Keratinocyte (primary cell): ENCODE results near the gene MMAA. TPM values are rescaled to one million over a fixed set of nuclear protein-coding genes. Genes with fewer than 3 reads are reported as not detected.

Experiments used
- DNase-seq: peaks from one replicate; pipeline ENCODE4 v3.0.0-alpha.2; 2011; ENCODE audit warnings: low read depth, missing footprints, low spot score
- FAIRE-seq: peaks from 2 replicates; lab custom pipeline; 2011; peaks lifted over from hg19 to GRCh38; lab: Jason Lieb, UNC
- H2AFZ ChIP-seq: 2 replicates; pipeline ENCODE4 v1.6.0; 2012; ENCODE audit warnings: low read length, control low read depth, inconsistent platforms; ENCODE audit not compliant: control insufficient read depth
- H3K27ac ChIP-seq: 2 replicates; pipeline ENCODE4 v1.5.1; 2011; ENCODE audit warnings: low read length; ENCODE audit not compliant: control insufficient read depth, insufficient read depth
- H3K27me3 ChIP-seq: 3 replicates; pipeline ENCODE4 v1.6.0; 2011; ENCODE audit warnings: low read length; ENCODE audit not compliant: control insufficient read depth, insufficient read depth; ENCODE audit errors: extremely low read depth
- H3K36me3 ChIP-seq, 2 experiments: 2 replicates in 1 of 2; 3 replicates in 1 of 2; pipeline ENCODE4 v1.5.1; 2011; ENCODE audit warnings: low read length in 2 of 2, mild to moderate bottlenecking in 1 of 2; ENCODE audit not compliant: control insufficient read depth in 2 of 2, insufficient read depth in 2 of 2; ENCODE audit errors: extremely low read depth in 1 of 2
- H3K4me1 ChIP-seq: 3 replicates; pipeline ENCODE4 v1.5.1; 2011; ENCODE audit warnings: low read length; ENCODE audit not compliant: control insufficient read depth, insufficient read depth; ENCODE audit errors: extremely low read depth
- H3K4me2 ChIP-seq: 3 replicates; pipeline ENCODE4 v1.6.0; 2011; ENCODE audit warnings: low read depth, low read length; ENCODE audit not compliant: control insufficient read depth, insufficient read depth; ENCODE audit errors: extremely low read depth
- H3K4me3 ChIP-seq, 3 experiments: fragments of 200-600 bp in 1 of 3; sonication (generic) in 1 of 3; 2 replicates in 2 of 3; 3 replicates in 1 of 3; pipeline ENCODE4 v1.5.1; 2011 to 2016; ENCODE audit warnings: low read length in 3 of 3, mild to moderate bottlenecking in 3 of 3, control low read depth in 2 of 3, inconsistent platforms in 1 of 3, low read depth in 1 of 3, mixed read lengths in 1 of 3, mixed run types in 1 of 3, moderate library complexity in 1 of 3; ENCODE audit not compliant: control insufficient read depth in 2 of 3, insufficient read depth in 2 of 3; ENCODE audit errors: extremely low read depth in 1 of 3
- H3K79me2 ChIP-seq: 2 replicates; pipeline ENCODE4 v1.6.0; 2012; ENCODE audit warnings: low read length; ENCODE audit not compliant: control insufficient read depth, insufficient read depth
- H3K9ac ChIP-seq: 3 replicates; pipeline ENCODE4 v1.6.0; 2011; ENCODE audit warnings: low read length; ENCODE audit not compliant: control insufficient read depth, insufficient read depth; ENCODE audit errors: extremely low read depth
- H3K9me1 ChIP-seq: 3 replicates; pipeline ENCODE4 v1.6.0; 2011; ENCODE audit warnings: low read length; ENCODE audit not compliant: control insufficient read depth, insufficient read depth; ENCODE audit errors: extremely low read depth
- H3K9me3 ChIP-seq: 2 replicates; pipeline ENCODE4 v1.5.1; 2012; ENCODE audit warnings: low read depth, low read length; ENCODE audit not compliant: control insufficient read depth
- H4K20me1 ChIP-seq: 3 replicates; pipeline ENCODE4 v1.6.0; 2011; ENCODE audit warnings: low read length; ENCODE audit not compliant: control insufficient read depth, insufficient read depth; ENCODE audit errors: extremely low read depth
- CTCF ChIP-seq, 3 experiments: IDR thresholded peaks in 1 of 3; conservative IDR thresholded peaks in 1 of 3; optimal IDR thresholded peaks in 1 of 3; 2 replicates in 2 of 3; 3 replicates in 1 of 3; pipeline versions ENCODE3 to v1.5.1; 2011; ENCODE audit warnings: low read length in 3 of 3, mild to moderate bottlenecking in 3 of 3, moderate library complexity in 2 of 3, control low read depth in 1 of 3, inconsistent platforms in 1 of 3; ENCODE audit not compliant: insufficient read depth in 2 of 3; ENCODE audit errors: extremely low read depth in 1 of 3
- EZH2 ChIP-seq: IDR thresholded peaks from one replicate; pipeline ENCODE4 v1.6.1; 2012; ENCODE audit warnings: inconsistent platforms, mild to moderate bottlenecking, low read length, moderate library complexity
- dilution Hi-C: fragments of 300-500 bp; cut with MboI; formaldehyde crosslinking; loops from one replicate; pipeline ENCODE4 v1.7.0; 2020; ENCODE audit warnings: low sequenced_read_pairs; ENCODE audit not compliant: extremely low pct_ligation_motif_present
- polyA plus RNA-seq, 5 experiments: library from polyadenylated mRNA; depleted of rRNA in 3 of 5; stranded (reverse) in 3 of 5; stranded (forward) in 1 of 5; unstranded in 1 of 5; fragments of >200 nt; gene quantifications; 1 replicate in 1 of 5; 2 replicates in 3 of 5; 3 replicates in 1 of 5; pipeline versions ENCODE4 v1.2.1 to v1.2.3, GENCODE V29; 2011 to 2012; ENCODE audit warnings: missing spikeins in 2 of 5, low read depth in 1 of 5, low replicate concordance in 1 of 5

Gene MMAA
- polyA plus RNA-seq, 1 donor (not counting 4 experiments of a cell fraction or from before 2014, with no cell fraction given), result 9.4 TPM

DNA sequence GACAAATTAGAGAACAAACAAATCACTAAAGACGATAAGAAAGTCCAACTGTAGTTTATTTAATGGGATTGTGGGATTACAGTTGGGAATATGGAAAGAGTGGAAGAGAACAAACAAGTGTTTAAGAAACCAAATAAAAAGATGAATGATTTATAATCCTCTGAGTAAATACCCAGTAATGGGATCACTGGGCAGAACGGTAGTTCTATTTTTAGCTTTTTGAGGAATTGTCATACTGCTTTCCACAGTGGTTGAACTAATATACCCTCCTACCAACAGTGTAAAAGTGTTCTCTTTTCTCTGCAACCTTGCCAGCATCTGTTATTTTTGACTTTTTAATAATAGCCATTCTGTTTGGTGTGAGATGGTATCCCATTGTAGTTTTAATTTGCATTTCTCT lies 75.7 kb downstream of the MMAA start:
- no peaks in the 10 kb centered on the region for H3K79me2 ChIP-seq
- H3K4me2 ChIP-seq, result no peak overlapping the region
- H3K9me3 ChIP-seq, result no peaks in the 10 kb centered on the region
- no peaks in the 10 kb centered on the region for H4K20me1 ChIP-seq
- no peak overlapping the region for H2AFZ ChIP-seq
- H3K4me1 ChIP-seq, result no peaks in the 10 kb centered on the region
- no peak overlapping the region for H3K27ac ChIP-seq
- FAIRE-seq, result no peak
- no peak overlapping the region for H3K4me3 ChIP-seq
- DNase-seq, result no peak
- dilution Hi-C loops, result no loop called here
- H3K27me3 ChIP-seq, result no peaks in the 10 kb centered on the region
- H3K36me3 ChIP-seq, result no peaks in the 10 kb centered on the region
- TF ChIP-seq CTCF (optimal IDR thresholded peaks at IDR 0.05 in 1 of 3, IDR thresholded peaks at IDR 0.05 in 1 of 3, conservative IDR thresholded peaks at IDR 0.05 in 1 of 3; ENCODE audit: extremely low read depth in 1 of 3, insufficient read depth in 2 of 3, low read length in 3 of 3), result no peak
- no peak for TF ChIP-seq EZH2
- H3K9me1 ChIP-seq, result no peaks in the 10 kb centered on the region
- H3K9ac ChIP-seq, result no peak overlapping the region

GRCh38 chr4:145697332-145697731 lies 78.1 kb downstream of the MMAA start:
- Histone ChIP-seq H3K4me1 (no peaks in the 10 kb centered on the region), H3K9me1 (no peaks in the 10 kb centered on the region), H3K9me3 (no peaks in the 10 kb centered on the region), H4K20me1 (no peaks in the 10 kb centered on the region), H2AFZ (no peak overlapping the region), H3K27me3 (no peaks in the 10 kb centered on the region), H3K36me3 (no peaks in the 10 kb centered on the region), H3K4me2 (no peak overlapping the region), H3K4me3 (no peak overlapping the region), H3K27ac (no peak overlapping the region), H3K79me2 (no peaks in the 10 kb centered on the region), H3K9ac (no peak overlapping the region)
- DNase-seq, result no peak
- FAIRE-seq, result no peak
- dilution Hi-C loops, result no loop called here
- TF ChIP-seq EZH2 (no peak), CTCF (optimal IDR thresholded peaks at IDR 0.05 in 1 of 3, IDR thresholded peaks at IDR 0.05 in 1 of 3, conservative IDR thresholded peaks at IDR 0.05 in 1 of 3; ENCODE audit: extremely low read depth in 1 of 3, insufficient read depth in 2 of 3, low read length in 3 of 3) (no peak)
